GM19452 (cell line): ENCODE results near the gene AKT1.

ENCODE experiments used
- ATAC-seq: cut with Tn5 transposase; IDR thresholded peaks from one replicate; pipeline ENCODE4 v1.9.1; 2021; ENCODE audit not compliant: unreplicated experiment

Gene AKT1

DNA sequence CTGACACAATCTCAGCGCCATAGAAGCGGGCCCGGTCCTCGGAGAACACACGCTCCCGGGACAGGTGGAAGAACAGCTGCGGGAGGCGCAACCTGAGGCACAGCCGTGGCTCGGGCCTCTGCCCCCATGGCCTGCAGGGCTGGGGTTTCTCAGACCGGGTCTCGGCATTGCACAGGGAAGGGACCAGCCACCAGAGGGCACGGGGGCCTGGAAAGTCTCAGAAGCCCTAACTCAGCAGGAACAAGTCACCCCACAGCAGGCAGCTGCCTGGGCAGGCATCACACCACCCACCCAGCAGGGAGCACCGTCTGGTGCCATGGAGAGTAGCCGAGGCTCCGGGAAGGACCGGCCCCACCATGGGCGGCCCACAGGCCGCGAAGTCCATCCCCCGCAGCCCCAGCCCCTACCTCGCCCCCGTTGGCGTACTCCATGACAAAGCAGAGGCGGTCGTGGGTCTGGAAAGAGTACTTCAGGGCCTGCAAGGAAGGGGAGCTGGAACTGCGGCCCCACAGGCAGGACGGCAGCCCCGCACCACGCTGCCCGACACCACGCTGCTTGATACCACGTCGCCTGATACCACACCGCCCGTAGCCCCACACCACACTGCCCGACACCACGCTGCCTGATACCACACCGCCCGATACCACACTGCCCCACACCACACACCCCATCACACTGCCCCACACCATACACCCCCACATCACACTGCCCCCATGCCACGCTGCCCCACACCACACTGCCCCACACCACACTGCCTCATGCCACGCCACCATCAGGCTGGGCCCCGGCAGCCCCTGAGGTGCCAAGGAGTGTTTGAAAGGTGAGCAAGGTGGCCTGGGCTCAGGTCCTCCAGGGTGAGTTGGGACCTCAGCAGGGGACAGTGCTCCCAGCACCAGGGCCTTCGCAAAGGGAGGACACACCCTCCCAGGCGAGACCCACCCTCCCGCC lies 21.8 kb downstream of the AKT1 start:
- no peak for ATAC-seq

DNA sequence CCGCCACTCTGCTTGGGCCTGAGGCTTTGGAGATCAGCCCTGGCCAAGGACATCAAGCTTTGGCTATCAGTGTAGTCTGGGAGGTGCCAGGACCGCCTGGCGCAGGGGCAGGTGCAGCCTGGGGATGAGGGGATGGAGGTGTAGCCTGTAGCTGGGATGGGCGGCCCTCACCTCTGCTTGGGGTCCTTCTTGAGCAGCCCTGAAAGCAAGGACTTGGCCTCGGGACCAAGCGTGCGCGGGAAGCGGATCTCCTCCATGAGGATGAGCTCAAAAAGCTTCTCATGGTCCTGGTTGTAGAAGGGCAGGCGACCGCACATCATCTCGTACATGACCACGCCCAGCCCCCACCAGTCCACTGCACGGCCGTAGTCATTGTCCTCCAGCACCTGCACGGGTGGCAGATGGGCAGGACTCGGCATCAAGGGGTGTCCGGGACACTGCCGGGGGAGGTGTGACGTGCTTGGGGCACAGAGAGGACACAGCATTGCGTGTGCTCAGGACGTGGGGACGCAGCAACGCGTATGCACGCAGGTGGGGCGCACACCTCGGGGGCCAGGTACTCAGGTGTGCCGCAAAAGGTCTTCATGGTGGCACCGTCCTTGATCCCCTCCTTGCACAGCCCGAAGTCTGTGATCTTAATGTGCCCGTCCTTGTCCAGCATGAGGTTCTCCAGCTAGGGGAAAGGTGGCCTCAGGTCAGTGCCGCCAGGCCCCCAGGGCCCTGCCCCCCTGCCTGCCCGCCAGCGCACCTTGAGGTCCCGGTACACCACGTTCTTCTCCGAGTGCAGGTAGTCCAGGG lies 22.6 kb downstream of the AKT1 start:
- ATAC-seq: no peak

DNA sequence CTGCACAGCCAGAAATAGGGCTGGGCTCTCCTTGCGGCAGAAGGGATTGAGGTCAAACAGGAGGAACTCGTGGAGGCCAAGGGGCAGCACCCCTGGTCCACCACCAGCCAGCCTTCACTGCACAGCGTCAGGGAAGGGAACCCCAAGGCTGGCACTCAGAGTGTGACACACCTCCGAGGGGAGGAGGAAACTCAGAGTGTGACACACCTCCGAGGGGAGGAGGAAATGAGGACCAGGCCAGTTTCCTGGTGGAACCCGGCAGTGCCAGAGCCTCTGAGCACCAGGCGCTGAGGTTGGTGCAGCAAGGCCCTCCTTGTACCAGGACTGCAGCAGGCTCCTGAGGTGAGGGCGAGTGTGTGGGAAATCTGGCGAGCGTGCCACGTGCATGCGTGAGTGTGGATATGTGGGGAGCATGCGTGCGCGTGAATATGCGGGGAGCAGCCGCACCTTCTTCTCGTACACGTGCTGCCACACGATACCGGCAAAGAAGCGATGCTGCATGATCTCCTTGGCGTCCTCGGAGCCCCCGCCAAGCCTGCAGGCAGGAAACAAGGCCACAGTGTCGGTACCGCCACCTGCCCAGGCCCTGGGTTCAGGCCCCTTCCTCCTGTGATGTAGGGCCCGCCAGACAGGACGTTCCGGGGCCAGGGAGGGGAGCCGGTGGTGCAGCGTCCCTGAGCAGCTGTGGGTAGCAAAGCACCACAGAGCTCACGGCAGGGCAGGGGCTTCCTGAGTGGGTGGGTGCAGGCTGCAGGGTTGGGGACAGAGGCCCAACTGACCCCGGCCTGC lies 23.4 kb downstream of the AKT1 start:
- ATAC-seq: no peak

DNA sequence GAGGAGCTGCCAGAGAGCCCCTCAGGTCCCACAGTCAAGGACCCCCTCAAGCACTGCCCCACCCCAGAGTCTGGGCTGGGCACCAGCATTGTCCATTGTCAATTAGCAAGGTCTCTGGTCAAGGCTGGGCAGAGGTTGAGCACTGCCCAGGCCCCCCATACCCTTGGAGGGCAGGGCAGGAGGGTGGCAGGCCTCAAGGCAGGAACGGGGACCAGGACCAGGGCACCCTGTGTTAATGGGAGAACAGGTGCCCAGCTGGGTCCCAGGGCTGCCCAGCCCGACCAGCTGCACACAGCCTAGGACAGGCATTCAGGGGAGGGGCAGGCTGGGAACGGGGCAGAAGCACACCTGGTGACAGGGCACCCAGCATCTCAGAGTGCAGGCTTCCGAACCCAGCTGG lies 24.2 kb downstream of the AKT1 start:
- ATAC-seq: no peak

DNA sequence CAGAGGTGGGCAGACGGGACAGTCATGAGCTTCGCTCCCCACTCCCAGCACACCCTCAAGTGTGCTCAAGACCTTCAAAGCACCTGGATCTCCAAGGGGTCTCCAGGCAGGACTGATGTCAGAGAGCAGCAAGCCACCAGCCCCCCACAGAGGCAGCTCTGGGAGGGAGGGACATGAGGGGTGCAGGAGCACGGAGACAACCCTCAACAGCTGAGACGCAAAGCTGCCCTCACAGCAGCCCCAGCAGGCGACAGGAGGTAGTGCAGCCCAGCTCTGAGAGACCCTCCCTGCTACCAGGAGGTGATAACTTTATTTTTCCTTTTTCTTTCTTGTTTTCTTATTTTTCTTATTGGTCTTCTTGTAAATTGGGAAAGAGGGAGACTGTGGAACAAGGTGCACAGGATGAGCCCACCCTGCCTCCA lies 24.7 kb downstream of the AKT1 start:
- ATAC-seq: no peak

DNA sequence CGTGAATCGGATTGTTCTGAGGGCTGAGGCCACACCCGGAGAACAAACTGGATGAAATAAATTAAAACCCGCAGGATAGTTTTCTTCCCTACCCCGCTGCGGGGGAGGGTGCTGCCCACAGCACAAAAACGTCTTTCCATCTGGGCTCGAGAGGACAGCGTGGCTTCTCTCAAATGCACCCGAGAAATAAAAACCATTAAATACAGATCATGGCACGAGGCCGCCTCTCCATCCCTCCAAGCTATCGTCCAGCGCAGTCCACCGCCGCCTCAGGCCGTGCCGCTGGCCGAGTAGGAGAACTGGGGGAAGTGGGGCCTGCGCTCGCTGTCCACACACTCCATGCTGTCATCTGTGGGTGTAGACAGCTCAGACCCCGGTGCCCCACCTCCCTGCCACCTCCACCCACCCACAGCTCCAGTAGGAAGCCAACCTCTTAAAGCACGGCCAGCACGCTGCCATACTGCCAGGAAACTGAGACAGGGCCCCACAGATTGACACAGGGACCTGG lies 25.4 kb downstream of the AKT1 start:
- ATAC-seq: no peak

DNA sequence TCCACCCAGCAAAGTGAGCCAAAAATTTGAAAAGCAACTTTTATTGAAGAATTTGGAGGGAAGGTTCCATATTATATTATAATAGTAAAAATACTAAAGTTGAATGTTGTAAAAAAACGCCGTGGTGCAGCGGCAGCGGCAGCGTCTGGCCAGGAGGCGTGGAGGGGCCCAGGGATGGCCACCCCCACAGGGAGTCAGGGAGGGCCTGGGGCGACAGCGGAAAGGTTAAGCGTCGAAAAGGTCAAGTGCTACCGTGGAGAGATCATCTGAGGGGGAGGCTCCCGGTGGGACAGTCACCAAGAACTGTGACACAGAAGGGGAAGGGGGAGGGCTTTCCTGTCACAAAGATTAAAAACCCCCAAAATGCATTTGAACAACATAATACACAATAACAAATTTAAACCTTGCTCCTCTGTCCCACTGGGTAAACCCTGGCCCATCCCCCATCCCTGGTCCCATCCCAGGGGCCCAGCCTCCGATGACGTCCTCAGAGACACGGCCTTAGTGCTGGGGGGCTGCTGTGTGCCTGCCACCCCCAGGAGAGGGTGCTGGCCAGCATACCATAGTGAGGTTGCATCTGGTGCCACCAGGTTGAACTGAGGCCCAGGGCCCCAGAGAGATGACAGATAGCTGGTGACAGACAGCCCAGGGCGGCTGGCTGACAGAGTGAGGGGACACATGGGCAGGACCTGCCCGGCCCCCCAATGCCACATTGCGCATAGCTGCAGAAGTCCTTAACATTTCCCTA lies 26.1 kb downstream of the AKT1 start:
- ATAC-seq: no peak

DNA sequence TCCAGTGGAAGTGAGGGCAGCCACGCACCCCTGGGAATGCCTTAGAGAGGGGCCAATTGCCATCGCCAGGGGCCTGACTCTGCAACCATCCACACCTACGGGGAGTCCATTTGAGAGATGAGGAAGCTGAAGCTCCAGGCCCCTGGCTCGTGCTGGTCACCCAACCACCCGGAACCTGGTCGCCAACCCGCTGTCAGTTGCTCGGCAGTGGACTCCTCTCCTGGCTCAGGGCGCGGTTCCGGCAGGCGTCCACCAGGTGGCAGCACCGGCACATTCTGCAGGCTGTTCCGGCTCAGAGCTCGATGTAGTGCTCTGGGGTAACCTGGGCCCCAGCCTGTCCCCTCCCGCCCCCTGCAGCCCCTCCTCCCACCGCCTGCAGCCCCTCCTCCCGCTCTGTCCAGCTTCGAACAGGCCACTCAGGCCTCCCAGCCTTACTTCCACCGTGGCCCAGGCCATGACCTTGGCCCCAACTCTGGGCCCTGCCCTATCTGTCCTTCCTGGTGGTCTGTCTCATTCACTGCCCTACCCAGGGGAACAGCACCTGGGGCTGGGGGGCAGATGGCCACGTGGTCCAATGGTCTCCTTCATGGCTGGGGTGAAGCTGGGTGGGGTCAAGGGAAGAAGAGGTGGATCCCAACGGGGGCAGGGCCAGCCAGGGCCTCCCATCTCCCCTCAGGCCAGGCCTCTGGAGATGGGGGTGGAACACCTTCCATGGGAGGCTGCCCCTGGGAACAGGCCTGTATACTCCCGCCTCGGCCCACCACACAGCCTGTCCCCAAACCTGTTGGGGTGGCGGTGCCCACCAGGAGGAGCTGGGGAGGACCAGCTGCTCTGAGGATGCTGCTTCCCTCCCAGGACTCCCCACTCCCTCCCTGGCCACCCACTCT lies 26.9 kb downstream of the AKT1 start:
- peak; percentile 76 for ATAC-seq

DNA sequence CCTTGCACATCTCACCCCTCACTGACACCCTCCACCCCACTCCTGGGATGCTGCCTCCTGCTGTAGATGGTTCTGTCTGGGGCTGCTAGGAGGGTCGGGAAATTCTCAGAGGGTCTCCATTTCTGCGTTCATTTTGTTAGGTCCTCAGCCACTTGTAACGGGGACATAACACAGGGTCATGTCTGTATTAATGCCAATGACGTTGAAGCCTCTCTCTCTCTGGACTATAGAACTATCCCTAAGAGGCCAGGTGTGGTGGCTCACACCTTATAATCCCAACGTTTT lies 28.0 kb downstream of the AKT1 start:
- no peak for ATAC-seq

DNA sequence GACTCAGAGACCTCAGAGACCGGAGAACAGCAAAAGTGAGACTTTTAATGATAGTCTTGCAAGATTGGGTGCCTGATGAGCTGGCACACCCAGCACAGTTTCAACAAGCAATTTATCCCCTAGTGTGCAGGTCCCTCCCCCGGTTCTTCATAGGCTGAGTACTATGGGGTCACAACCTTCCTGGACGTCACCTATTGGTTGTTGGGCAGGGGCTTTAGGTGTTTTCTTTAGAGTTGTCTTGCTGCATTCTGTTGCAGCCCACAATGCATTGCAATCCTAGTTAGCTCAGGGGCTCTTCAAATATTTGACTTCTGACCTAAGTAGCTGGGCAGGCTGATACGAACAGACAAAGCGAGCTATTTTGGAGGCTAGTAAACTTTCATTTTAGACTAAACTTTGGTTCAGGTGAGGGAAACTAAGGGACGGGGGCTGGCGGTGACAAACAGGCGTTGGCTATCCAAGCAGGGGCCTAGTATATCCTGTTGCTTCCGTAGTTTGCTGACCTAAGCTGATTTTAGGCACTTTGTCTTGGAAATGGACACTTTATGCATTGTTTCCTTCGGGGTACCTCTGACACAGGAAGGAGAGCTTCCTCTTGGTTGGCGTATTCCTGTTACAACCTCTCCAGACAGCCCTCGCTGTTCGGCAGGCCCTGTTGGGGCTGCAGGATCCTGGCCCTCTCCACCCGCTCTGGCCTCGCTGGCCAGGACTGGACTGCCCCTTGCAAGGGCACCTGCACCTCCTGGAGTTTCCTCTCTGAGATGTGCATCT lies 28.5 kb downstream of the AKT1 start:
- no peak for ATAC-seq

DNA sequence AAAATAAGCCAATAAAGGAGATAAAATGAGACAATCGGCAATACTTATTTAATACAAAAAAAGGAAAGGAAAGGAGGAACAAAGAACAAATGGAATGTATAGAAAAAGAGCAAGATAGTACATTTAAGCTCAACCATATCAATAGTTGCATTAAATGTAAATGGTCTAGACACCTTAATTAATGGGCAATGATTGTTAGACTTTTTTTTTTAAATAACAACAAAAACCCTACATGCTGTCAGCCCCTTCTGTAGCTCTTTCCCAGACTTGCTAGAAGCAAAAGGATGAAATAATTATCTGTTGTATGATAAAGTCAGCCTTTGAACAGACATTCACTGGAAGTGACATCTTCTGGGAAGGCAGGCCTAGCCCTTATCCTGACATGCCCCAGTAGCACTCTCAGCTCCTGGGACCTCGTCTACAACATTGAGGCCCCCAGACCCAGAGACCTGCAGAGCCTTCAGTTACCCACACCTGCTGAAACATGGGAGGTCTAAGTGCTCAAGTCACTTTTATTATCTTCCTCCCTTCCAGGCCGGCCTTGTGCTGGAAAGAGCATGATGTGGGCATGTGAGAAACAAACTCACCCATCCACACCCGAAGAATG lies 29.2 kb downstream of the AKT1 start:
- ATAC-seq: no peak

DNA sequence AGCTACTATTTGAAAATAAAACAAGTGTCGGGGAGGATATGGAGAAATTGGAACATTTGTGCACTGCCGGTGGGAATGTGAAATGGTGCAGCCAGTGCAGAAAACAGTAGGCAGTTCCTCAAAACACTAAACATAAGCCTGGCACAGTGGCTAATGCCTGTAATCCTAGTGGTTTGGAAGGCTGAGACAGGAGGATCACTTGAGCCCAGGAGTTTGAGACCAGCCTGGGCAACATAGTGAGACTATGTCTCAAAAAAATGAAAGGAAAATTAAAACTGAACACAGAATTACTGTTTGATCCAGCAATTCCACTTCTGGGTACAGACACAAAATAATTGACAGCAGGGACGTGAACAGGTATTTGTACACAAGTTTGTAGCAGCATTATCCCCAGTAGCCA lies 30.0 kb downstream of the AKT1 start:
- no peak for ATAC-seq

DNA sequence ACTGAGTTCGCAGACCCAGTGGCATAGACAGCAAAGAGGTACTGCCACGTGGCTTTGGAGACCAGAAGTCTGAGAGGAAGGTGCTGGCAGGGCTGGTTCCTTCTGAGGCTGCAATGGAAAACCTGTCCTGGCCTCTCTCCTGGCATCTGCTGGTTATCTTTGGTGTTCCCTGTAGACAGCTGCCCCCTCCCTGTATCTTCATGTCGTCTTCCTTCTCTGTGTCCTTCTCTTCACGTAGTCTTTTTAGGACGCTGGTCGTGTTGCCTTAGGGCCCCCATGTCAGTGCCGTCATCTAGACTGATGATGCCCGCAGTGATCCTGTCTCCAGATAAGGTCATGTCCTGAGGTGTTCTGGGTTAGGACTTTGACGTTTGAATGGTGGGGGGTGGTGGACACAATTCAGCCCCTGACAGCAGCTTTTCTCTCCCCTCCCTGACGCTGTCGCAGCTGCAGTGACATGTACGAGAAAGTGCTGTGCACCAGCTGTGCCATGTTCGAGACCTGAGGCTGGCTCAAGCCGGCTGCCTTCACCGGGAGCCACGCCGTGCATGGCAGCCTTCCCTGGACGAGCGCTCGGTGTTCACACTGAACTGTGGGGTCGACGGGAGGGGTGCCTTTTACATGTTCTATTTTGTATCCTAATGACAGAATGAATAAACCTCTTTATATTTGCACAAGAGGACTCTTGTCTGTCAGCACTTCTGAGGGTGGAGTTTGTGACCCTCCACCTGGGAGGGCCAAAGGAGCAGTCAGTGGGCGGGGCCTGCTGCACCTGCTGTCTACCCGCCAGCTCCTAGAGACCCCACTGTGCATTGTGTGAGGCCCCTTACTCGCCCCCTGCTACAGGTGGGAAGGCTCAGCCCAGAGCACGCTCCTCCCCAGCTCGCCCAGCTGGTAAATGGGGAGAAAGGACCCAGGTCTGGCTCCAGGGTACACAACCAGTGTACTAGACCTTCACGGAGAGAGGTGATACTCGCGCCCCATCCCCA lies 36.3 kb downstream of the AKT1 start:
- no peak for ATAC-seq

DNA sequence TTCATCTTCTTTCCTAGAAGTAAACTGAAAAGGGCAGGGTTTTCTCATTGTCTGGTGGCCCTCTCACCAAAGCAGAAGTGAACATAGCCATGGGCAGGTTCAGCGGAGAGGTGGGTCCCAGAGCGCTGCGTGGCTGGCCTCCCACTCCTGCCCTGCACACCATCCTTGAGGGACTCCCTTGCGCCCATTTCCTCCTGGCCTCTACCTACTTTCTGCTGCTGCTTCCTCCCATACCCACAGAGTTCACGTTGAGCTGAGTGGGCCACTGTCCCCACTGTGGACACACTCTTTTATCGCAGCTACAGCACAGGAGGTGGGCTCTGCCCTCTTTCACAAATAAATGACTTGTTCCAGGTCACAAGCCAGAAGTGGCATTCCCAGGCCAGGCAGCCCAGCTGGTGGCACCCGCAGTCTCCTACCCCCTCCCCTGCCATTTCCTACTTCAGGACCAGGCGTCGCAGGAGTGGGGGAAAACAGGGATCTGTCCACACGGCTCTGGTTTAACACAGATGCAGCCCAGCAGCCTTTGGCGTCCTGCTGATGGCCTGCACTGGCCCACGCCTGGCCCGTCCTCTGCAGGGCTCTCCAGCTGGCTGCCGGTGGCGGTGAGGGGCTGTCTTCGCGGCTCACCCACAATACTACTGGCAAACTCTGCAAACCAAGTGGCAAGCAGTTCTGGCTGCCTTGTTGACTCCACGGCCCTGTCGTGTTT lies 37.7 kb downstream of the AKT1 start:
- no peak for ATAC-seq

DNA sequence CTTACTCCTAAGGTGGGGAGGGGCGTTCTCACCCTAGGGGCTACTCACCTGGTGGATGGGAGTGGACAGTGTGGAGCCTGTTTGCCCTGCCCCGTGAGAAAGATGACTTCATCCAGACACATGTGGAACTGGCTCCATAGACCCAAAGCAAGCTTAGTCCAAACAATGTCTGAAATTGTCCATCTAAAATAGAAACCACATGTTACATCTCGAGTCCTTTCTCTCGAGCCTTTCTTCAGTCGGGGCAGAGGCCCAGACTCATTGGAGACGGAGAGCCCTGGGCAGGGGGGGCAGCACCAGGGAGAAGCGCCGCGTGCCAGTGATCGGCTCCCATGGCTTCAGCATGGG lies 38.3 kb downstream of the AKT1 start:
- ATAC-seq: no peak

DNA sequence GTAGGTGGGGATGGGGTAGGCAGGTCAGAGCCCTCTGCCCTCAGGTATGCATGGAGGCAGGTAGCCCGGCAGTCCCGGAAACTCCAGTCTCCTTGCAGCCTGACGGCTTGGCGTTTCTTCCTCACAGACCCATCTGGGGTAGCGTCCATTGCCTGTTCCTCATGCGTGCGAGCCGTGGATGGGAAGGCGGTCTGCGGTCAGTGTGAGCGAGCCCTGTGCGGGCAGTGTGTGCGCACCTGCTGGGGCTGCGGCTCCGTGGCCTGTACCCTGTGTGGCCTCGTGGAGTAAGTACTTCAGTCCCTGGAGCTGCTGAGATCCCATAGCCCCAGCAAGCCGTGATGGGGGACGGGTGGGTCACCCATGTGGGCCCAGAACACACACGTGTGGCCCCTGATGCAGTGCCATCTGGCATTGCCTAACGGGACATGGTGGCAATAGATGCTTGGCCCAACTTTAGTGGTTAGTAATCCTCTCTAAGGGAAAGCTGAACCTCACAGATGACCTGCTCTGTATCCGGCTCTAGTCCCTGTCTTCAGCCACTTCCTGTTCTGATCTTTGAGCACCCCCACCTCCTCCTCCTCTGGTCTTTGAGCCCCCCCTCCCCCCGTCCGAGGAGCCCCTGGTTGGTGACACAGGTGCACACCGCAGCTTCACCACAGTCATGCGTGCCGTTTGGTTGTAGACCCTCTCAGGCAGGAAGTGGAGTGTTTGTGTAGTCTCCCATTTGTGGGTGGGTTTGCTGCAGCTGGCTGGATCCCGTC lies 38.9 kb downstream of the AKT1 start:
- ATAC-seq: no peak
